Measurements from ENCODE around the gene TNFSF12.

Gene TNFSF12, protein sequence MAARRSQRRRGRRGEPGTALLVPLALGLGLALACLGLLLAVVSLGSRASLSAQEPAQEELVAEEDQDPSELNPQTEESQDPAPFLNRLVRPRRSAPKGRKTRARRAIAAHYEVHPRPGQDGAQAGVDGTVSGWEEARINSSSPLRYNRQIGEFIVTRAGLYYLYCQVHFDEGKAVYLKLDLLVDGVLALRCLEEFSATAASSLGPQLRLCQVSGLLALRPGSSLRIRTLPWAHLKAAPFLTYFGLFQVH

DNA sequence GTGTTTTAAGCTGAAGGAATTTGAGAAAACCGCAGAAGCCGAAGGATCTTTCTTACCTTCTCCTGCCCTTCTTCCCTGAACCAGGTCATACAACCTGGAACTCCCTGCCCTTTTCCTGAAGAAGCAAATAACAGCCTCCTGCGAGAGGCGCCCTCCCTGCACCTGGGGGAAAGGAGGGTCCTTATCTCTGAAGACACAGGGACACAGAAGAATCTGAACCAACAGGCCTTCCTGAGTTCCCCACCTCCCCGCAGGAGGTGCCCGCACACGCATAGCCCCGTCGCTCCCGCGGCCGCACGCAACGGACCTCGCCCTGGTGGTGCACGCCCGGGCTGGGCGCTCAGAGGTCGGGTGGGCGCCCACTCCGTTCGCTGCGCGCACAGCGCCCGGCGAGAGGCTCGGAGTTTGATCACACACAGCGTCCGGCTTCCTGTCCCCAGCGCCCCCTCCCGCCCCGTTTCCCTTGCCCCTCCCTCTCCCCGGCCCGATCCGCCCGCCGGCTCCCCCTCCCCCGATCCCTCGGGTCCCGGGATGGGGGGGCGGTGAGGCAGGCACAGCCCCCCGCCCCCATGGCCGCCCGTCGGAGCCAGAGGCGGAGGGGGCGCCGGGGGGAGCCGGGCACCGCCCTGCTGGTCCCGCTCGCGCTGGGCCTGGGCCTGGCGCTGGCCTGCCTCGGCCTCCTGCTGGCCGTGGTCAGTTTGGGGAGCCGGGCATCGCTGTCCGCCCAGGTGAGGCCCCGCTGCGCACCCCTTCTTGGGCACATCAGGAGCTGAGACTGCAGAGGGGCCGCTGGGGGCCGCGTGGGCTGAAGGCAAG lies at the start of gene TNFSF12:
Gene TNFSF12 (plus strand): TSS at position 474 of the 816 bp plus-strand sequence. CDS start 96 bp downstream, at position 570.
- DNase-seq: no peak

DNA sequence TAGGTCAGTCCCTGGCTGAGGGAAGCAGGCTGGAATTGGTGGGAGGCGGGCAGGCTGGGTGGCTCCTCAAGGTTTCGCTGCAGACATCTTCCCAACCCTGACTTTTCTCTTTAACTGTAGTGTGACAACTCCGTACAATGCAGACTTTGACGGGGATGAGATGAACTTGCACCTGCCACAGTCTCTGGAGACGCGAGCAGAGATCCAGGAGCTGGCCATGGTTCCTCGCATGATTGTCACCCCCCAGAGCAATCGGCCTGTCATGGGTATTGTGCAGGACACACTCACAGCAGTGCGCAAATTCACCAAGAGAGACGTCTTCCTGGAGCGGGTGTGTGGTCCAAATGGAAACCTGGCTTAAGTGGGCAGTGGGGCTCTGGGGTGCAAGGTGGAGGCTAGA lies 49.7 kb upstream of the TNFSF12 start:
- no peak for DNase-seq

DNA sequence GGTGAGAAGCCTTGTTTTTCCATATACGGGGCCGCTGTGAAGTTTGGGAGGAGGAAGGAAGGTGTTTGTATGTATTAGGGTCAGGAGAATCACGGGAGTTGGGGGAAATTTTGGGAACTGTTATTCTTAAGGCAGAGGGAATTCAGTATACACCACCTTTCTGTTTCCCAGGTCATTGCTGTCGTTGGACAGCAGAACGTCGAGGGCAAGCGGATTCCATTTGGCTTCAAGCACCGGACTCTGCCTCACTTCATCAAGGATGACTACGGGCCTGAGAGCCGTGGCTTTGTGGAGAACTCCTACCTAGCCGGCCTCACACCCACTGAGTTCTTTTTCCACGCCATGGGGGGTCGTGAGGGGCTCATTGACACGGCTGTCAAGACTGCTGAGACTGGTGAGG lies 47.1 kb upstream of the TNFSF12 start:
- no peak for DNase-seq

DNA sequence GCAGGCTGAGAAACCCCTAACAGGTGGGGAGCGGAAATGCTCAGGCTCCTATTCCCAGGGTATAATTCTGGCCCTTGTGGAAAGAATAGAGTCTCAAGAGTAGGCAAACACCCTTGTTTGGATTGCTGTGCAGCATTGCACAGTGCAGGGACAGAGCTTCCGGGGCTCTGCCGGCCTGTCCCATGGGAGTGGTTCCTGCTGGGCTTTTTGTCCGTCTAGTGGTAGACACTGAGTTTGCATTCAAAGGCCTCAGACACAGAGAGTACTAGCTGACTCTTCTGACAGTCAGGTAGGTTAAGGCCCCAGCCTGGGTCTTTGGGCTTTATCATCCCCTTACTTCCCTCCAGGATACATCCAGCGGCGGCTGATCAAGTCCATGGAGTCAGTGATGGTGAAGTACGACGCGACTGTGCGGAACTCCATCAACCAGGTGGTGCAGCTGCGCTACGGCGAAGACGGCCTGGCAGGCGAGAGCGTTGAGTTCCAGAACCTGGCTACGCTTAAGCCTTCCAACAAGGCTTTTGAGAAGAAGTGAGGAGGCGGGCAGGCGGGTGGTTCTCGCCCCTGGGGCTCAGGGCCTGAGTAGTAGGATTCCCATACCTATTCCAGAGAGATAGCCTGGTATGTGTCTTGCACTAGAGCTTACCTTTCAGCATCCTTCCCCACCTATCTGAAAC lies 46.5 kb upstream of the TNFSF12 start:
- DNase-seq: no peak

DNA sequence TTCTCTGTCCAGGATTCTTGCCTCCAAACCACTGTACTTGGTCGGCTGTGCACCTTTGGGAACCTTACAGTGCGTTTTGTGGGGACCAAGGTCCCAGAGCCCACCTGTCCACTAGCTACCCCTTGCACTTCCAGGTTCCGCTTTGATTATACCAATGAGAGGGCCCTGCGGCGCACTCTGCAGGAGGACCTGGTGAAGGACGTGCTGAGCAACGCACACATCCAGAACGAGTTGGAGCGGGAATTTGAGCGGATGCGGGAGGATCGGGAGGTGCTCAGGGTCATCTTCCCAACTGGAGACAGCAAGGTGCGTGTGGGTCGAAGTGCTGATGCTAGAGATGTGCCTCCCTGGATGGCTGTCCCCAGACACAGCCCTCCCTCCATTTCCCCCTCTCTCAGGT lies 45.9 kb upstream of the TNFSF12 start:
- DNase-seq: no peak

DNA sequence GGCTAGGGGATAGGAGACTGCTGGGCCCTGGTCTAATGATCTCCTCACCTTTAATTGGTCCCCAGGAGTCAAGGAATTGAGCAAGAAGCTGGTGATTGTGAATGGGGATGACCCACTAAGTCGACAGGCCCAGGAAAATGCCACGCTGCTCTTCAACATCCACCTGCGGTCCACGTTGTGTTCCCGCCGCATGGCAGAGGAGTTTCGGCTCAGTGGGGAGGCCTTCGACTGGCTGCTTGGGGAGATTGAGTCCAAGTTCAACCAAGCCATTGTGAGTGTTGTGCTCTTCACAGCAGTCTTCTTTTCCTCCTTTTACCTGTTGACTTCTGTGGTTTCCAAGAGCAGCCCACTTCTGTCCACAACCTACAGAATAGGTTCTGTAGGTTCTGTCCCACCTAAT lies 45.3 kb upstream of the TNFSF12 start:
- no peak for DNase-seq

DNA sequence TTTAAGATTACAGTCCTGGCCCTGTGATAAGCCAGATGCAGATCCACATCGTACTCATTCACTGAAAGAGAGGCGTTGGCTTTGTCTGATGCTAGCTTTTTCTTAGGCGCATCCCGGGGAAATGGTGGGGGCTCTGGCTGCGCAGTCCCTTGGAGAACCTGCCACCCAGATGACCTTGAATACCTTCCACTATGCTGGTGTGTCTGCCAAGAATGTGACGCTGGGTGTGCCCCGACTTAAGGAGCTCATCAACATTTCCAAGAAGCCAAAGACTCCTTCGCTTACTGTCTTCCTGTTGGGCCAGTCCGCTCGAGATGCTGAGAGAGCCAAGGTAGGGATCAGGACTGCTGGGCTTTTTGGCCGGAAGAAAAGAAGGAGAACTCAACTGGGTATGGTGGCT lies 40.7 kb upstream of the TNFSF12 start:
- no peak for DNase-seq

DNA sequence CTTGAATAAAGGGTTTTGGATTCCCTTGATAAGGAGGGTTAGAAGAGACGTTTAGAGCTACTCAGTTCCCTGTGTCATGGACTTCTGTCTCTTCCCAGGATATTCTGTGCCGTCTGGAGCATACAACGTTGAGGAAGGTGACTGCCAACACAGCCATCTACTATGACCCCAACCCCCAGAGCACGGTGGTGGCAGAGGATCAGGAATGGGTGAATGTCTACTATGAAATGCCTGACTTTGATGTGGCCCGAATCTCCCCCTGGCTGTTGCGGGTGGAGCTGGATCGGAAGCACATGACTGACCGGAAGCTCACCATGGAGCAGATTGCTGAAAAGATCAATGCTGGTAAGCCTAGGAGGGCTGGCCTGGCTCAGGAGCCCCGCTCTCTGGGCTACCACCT lies 40.0 kb upstream of the TNFSF12 start:
- DNase-seq: no peak

DNA sequence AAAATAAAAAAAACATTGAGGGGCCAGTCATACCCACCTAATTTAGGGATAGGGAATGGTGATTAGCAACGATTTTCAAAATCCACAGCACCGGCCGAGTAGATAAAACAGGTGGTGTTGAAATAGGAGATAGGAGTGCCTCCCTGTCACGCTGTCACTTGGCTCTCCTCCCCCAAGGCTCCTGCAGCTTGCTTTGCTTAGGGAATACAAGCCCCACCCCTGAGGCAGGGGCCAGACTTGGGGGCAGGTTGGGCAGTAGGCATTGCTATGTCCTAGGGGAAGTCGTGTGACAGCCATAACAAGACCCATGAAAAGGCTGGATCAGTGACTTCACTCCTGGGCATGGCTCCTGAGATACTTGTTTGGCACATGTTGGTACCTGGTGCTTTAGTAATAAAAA lies 38.9 kb upstream of the TNFSF12 start:
- no peak for DNase-seq

DNA sequence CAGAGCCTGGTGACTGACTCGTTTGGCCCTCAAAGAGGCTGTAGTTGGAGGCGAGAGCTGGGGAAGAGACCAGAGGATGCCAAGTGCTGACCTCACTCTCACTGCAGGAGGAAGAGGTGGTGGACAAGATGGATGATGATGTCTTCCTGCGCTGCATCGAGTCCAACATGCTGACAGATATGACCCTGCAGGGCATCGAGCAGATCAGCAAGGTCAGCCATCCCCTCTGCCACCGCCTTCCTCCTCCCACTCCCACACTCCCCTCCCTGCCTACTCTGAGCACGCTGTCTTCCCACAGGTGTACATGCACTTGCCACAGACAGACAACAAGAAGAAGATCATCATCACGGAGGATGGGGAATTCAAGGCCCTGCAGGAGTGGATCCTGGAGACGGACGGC lies 37.8 kb upstream of the TNFSF12 start:
- no peak for DNase-seq

DNA sequence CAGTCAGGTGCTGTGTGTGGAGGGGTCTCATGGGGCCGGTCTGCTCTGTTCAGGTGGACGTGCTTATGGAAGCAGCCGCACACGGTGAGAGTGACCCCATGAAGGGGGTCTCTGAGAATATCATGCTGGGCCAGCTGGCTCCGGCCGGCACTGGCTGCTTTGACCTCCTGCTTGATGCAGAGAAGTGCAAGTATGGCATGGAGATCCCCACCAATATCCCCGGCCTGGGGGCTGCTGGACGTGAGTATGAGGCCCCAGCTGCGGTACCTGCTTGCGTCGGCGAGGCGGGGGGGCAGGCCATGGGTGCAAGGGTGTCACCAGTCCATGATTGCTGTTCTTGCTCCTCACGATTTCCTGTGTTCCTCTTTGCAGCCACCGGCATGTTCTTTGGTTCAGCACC lies 36.8 kb upstream of the TNFSF12 start:
- no peak for DNase-seq

DNA sequence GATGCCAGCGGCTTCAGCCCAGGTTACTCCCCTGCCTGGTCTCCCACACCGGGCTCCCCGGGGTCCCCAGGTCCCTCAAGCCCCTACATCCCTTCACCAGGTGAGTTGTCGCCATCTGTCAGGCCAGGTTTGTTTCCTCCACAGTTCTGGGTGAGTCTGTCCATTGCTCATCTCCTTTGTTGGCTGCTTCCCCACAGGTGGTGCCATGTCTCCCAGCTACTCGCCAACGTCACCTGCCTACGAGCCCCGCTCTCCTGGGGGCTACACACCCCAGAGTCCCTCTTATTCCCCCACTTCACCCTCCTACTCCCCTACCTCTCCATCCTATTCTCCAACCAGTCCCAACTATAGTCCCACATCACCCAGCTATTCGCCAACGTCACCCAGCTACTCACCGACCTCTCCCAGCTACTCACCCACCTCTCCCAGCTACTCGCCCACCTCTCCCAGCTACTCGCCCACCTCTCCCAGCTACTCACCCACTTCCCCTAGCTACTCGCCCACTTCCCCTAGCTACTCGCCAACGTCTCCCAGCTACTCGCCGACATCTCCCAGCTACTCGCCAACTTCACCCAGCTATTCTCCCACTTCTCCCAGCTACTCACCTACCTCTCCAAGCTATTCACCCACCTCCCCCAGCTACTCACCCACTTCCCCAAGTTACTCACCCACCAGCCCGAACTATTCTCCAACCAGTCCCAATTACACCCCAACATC lies 35.9 kb upstream of the TNFSF12 start:
- DNase-seq: no peak

DNA sequence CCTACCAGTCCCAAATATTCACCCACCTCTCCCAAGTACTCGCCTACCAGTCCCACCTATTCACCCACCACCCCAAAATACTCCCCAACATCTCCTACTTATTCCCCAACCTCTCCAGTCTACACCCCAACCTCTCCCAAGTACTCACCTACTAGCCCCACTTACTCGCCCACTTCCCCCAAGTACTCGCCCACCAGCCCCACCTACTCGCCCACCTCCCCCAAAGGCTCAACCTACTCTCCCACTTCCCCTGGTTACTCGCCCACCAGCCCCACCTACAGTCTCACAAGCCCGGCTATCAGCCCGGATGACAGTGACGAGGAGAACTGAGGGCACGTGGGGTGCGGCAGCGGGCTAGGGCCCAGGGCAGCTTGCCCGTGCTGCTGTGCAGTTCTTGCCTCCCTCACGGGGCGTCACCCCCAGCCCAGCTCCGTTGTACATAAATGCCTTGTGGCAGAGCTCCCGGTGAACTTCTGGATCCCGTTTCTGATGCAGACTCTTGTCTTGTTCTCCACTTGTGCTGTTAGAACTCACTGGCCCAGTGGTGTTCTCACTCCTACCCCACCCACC lies 34.9 kb upstream of the TNFSF12 start:
- no peak for DNase-seq

DNA sequence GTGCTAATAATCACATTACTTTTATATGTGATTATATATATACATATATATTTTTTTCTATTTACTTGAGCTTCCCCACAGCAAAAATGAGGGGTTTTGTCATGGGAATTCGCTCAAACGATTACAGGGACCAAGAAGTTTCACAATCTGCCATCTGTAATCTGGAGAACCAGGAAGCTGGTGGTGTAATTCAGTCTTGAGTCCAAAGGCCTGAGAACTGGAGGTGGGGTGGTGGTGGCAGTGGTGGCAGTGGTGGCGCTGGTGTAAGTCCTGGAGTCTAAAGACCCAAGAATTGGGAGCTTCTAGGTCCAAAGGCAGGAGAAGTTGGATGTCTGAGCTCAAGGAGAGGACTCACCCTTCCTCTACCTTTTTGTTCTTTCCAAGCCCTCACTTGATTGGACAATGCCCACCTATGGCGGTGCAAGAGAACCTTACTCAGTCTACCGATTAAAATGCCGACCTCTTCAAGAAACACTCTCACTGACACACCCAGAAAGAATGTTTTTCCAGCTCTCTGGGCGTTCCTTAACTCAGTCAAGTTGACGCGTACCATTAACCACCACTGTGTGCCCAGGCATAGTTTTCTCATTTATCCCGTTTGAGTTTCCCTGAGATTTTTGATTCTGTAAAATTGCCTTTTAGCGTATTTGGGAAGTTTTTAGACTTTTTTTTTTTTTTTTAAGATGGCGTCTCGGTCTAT lies 32.8 kb upstream of the TNFSF12 start:
- DNase-seq: no peak

DNA sequence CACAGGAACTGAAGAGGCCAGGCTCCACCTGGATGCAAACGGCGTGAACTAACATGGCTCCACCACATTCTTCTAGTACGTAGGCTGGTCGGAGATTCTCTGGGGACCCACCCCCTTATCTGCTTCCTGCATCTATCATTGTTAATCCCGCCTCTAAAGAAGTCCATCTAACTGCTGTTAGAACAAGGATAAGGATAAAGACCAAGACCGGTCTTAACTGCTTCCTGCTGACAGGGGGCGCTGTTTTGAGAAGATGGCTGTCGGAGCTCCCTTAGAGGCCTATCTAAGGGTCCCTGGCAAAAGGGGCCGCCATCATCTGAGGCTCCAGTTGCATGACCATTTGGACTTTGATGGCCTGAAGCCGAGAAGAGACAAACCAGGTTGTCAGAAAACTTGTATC lies 25.8 kb upstream of the TNFSF12 start:
- no peak for DNase-seq

DNA sequence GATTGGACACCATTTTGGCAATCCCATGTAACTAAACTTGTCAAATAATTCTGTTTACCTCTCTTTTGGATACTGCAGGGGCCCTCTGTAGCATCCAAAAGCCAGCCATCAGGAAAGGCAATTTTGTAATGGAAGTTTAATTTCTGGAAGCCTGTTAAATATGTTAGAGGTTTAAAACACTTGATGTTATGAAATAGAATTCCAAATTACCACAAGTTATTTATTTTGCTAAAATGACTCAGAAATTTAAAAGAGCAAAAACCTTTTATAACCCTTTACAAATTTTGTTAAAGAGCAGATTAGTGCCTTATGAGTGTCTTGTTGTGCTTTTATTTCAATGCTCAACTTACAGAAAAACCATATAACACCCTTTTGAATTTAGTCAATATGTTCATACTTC lies 20.0 kb upstream of the TNFSF12 start:
- DNase-seq: no peak

DNA sequence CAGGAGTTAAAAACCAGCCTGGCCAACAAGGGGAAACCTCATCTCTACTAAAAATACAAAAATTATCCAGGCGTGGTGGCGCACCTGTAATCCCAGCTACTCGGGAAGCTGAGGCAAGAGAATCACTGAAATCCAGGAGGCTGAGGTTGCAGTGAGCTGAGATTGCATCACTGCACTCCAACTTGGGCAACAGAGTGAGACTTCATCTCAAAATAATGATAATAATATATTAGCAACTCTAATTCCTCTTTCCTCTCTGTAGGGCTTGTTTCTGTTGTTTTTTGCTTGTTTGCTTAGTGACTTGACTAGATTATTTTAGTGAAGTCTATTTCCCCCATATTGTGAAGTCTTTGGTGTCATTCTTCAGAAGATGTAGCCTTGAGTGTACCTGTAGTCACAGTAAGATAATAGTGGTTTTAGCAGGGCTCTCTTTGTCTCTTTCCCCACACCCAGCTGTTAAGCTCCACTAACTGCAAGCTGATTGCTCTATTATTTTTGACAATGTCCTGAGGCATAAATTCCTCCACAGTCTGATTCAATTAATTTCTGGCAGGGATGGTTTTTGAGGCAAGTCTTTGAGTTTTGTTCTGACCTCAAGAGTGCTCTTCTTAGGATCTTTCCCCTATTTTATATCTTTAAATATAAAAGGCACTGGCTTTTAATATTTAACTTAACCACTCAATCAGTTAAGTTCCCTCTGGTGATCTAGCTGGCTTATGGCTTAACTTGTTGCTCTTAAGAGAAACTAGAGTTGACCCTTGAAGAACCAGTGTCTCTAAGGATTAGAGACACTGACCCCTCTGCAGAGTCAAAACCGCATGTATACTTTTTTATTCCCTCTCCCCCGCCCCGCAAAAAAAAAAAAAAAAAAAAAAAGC lies 18.6 kb upstream of the TNFSF12 start:
- no peak for DNase-seq

DNA sequence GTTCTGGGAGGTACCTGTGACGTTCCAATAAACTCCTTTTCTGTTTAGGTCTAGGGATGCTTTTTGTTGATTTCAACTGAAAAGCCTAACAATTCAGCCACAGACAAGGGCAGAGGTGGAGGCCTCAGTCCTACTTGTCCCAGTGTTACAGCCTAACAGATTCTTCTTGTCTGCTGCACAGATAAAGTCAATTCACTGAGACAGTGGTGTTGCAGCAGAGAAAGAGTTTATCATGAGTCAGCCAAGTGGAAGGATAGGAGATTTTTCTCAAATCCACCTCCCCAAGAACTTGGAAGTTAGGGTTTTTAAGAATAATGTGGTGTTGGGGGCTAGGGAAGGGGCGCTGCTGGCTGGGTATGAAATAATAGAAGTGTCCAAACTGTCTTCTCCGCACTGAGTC lies 10.8 kb upstream of the TNFSF12 start:
- no peak for DNase-seq

DNA sequence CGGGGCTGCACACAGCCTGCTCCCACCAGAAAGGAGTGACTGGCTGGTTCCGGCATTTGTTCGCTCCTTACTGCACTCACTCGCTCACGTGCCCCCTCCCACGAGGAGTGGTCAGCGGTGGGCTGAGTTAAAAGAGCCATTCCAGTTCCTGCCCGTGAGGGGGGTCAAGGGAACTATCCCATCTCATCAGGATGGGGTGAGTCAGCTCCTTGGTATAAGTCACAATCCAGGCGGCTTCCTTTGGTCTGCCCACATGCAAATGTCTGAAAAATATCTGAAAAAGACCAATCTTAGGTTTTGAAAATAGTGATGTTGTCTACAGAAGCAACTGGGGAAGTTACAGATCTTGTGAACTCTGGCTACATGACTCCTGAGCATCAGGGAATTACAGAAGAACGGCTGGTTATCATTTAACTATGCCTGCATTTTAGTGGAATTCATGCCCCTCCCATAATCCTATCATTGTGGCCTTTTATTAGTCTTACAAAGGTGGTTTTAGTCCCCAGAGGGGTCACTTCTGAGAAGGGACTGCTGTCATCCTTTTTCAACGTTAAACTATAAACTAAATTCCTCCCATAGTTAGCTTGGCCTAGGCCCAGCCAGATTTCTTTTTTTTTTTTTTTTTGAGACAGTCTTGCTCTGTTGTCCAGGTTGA lies 9.8 kb upstream of the TNFSF12 start:
- no peak for DNase-seq

DNA sequence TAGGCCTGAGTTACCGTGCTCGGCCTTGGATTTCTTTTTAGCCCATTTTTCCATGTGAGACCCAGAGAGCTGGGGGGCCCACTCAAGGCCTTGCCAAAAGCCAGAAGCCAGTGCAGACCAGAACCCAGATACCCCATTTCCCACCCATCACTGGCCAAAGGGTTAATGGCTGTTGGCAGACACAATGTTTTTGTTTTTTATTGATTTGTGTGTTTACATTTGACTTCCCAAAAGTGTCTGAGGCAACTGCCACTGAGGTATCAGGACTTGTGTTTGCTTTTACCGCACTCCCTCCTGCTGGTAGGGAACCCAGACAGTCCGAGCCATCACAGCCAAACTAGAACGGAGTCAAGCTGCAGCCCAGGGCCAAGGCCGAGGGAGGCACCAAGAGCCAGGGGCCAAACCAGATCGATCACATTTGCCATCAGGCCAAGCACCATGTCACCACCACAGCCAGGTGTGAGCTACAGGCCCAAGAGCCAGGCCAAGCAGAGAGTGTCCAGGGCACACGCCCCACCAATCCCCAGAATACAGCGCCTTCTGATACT lies 7.7 kb upstream of the TNFSF12 start:
- DNase-seq: no peak

DNA sequence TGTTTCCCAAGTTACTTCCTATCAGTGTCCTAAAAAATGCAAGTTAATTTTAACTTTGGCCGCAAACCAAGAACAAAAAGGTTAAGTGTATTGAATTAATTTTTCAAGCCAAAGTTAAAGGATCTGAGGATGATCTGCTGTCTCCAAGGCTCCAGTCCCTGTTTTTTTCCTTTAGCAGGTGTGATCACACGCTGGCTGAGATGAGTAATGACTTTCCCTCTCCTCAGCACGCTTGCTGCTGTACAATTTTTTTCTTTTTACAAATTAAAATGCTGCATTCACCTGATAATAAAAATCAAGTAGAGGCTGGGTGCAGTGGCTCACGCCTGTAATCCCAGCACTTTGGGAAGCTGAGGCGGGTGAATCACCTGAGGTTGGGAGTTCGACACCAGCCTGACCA lies 3.9 kb upstream of the TNFSF12 start:
- no peak for DNase-seq
